ENCODE results near the gene KRT86.

GRCh38 chr12:52353766-52354165 is 79.3 kb downstream of the KRT86 start:
- TF ChIP-seq POLR2A (IDR thresholded peaks at IDR 0.05; ENCODE audit: extremely low read depth, insufficient read length) (no peak), CTCF (IDR thresholded peaks at IDR 0.05; ENCODE audit: low read depth, low read length) (no peak)

Measured in NB4 (cell line).